ENCODE measurements around the gene UTF1.

- TF ChIP-seq CTCF (IDR thresholded peaks at IDR 0.05) (no peak), EZH2 (IDR thresholded peaks at IDR 0.05; ENCODE audit: borderline replicate concordance, insufficient read depth, low read depth, low read length, poor library complexity, severe bottlenecking) (no peak)
Measured at GRCh38 chr10:133277993-133278576, 48.1 kb downstream of the UTF1 start.
